Measurements from ENCODE around the gene RNF125. TPM values are rescaled to one million over a fixed set of nuclear protein-coding genes. Genes with fewer than 3 reads are reported as not detected.

RNF125 gene
- total RNA-seq: 10 to 100 TPM in 1 of 2 donors, 1 to 10 TPM in 1; 8.4 to 13.9 TPM

DNA sequence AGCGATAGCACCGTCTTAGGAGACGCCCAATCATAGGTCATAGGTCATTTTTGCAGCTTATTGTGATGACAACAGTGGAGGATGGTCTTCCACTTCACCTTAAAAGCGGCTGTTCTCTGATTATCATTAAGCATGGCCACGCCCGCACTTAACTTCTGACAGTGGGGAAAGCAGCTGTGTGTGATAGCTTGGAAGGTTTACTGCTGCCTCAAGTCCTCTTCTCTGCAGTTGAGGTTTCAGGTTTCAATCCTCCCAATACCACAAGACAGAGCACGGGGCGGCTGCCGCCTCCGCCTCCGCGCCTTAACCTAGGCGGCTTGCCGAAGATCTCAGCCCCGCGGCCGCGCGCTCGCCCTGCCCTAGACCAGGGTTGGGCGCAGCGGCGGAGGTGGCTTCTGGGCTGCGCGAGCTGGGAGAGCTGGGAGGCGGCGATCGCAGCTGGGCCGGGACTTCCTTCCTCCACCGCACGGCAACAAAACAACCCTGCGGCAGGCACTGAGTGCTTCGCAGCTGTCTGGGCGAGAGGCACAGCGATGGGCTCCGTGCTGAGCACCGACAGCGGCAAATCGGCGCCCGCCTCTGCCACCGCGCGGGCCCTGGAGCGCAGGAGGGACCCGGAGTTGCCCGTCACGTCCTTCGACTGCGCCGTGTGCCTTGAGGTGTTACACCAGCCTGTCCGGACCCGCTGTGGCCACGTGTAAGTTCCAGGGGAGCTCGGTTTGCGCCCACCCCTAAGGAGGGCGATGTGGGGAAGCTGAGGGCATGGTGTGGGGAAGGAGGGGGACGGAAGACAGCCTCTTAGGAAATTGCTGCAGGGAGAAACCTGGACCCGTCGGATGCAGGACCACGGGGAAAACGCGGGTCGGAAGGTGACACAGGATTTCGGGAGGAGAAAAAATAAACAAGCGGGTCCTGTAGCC lies at the start of gene RNF125:
TSS of gene RNF125 (plus strand) at position 495 of the 920 bp plus-strand sequence. CDS start at position 534, 39 bp downstream.
- no peak for TF ChIP-seq CTCF (IDR thresholded peaks at IDR 0.05)
- no peaks in the 10 kb centered on the region for H3K27me3 ChIP-seq
- peaks cover 3% of the 10 kb centered on the region for H3K4me1 ChIP-seq
- no peaks in the 10 kb centered on the region for H3K36me3 ChIP-seq
- H3K9ac ChIP-seq (ENCODE audit: low read depth in 2 of 2, low read length in 2 of 2): peak within 1 kb of the TSS; percentile 79 to 92
- intact Hi-C loops (cut with DNase I): no loop called here
- H3K27ac ChIP-seq: peak within 1 kb of the TSS; percentile 94
- peak within 1 kb of the TSS; percentile 61 for H3K4me3 ChIP-seq
- DNase-seq: peak; percentile 76
- H3K9me3 ChIP-seq: no peaks in the 10 kb centered on the region

DNA sequence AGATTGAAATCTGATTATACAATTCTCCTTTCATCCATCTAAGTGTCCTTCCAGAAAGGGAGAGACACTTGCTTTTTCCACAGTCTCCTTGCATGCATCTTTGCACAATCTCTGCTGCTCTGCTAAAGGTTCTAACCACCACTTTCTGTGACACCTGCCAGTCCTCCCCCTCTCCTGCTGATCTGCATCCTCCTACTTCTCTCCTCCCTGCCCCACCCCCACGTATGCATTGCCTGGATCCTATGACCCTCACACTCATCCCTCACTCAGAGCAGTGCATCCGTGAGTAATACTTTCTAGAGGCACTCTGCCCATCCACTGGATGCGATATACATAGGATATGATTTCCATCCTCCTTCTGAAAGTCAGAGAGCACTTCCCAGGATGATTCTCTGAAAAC lies 48.0 kb upstream of the RNF125 start:
- intact Hi-C loops (cut with DNase I): no loop called here
- no peaks in the 10 kb centered on the region for H3K36me3 ChIP-seq
- DNase-seq: no peak
- no peak overlapping the region for H3K27ac ChIP-seq
- no peaks in the 10 kb centered on the region for H3K27me3 ChIP-seq
- no peaks in the 10 kb centered on the region for H3K4me1 ChIP-seq
- no peaks in the 10 kb centered on the region for H3K9me3 ChIP-seq
- H3K4me3 ChIP-seq: no peak overlapping the region
- no peak overlapping the region for H3K9ac ChIP-seq (ENCODE audit: low read depth in 2 of 2, low read length in 2 of 2)
- no peak for TF ChIP-seq CTCF (IDR thresholded peaks at IDR 0.05)

- Histone ChIP-seq H3K27me3 (no peaks in the 10 kb centered on the region), H3K9ac (ENCODE audit: low read depth in 2 of 2, low read length in 2 of 2) (no peak overlapping the region), H3K27ac (no peak overlapping the region), H3K9me3 (no peaks in the 10 kb centered on the region), H3K36me3 (no peaks in the 10 kb centered on the region), H3K4me1 (no peaks in the 10 kb centered on the region), H3K4me3 (no peak overlapping the region)
- TF ChIP-seq CTCF (IDR thresholded peaks at IDR 0.05): no peak
- intact Hi-C loops (cut with DNase I): no loop called here
- DNase-seq: no peak
Observed at GRCh38 chr18:31973929-31974546, 44.6 kb upstream of the RNF125 start.

- no peak for DNase-seq
- Histone ChIP-seq H3K4me3 (no peak overlapping the region), H3K27me3 (no peaks in the 10 kb centered on the region), H3K9me3 (no peaks in the 10 kb centered on the region), H3K4me1 (no peaks in the 10 kb centered on the region), H3K36me3 (no peaks in the 10 kb centered on the region), H3K27ac (no peak overlapping the region), H3K9ac (ENCODE audit: low read depth in 2 of 2, low read length in 2 of 2) (no peak overlapping the region)
- TF ChIP-seq CTCF (IDR thresholded peaks at IDR 0.05): no peak
- intact Hi-C loops (cut with DNase I): loop anchor here (5.0 kb wide), 1 partner anchor 229 kb away; no protein-coding TSS in a partner anchor
Observed at GRCh38 chr18:31976242-31976641, 42.4 kb upstream of the RNF125 start.

DNA sequence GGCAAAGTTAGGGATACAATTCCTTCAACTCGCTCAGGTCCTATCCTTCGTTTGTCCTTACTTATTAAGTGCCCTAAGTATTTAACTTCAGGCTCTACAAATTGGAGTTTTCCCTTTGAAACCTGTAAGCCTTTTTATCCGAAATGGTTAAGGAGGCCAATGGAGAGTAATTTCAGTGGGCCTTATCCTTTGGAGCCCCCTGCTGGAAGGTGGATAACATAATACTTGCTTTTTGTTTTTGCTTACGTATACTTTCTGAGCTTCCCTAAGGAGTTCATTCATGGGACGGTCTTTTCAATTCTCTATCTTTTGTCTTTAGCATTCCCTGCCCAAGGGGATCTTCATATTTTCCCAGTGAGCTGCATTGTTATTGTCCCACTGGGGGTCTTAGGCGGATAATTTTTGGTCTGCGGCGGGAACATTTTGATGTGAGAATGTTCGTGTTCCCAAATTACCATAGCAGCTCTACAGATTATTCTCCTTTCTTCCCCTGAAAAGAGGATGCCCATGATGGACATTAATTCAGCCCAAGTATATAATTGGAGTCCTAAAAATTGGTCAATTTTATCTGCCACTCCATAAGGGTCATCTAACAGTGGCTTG lies 41.3 kb upstream of the RNF125 start:
- H3K9ac ChIP-seq (ENCODE audit: low read depth in 2 of 2, low read length in 2 of 2): no peak overlapping the region
- peak; percentile 33 for DNase-seq
- no peak overlapping the region for H3K27ac ChIP-seq
- no peaks in the 10 kb centered on the region for H3K4me1 ChIP-seq
- intact Hi-C loops (cut with DNase I): loop anchor here (5.0 kb wide), 1 partner anchor 230 kb away; no protein-coding TSS in a partner anchor
- TF ChIP-seq CTCF (IDR thresholded peaks at IDR 0.05): peak; percentile 52
- no peaks in the 10 kb centered on the region for H3K9me3 ChIP-seq
- H3K4me3 ChIP-seq: no peak overlapping the region
- H3K36me3 ChIP-seq: no peaks in the 10 kb centered on the region
- H3K27me3 ChIP-seq: no peaks in the 10 kb centered on the region
